HCT116 (cell line): Measurements from ENCODE around the gene GSDMA.

Source experiments
- CTCF ChIP-seq, 3 experiments: fragments of 200-600 bp in 1 of 3; sonication (generic) in 1 of 3; IDR thresholded peaks in 2 of 3; conservative IDR thresholded peaks in 1 of 3; 2 replicates each; pipeline ENCODE4 v1.5.1; 2012 to 2017; ENCODE audit warnings: low read depth in 2 of 3, low read length in 2 of 3, antibody characterized with exemption in 1 of 3, borderline replicate concordance in 1 of 3, control low read depth in 1 of 3, mild to moderate bottlenecking in 1 of 3, mixed read lengths in 1 of 3, mixed run types in 1 of 3, moderate library complexity in 1 of 3; ENCODE audit not compliant: insufficient read depth in 1 of 3
- FOSL1 ChIP-seq: IDR thresholded peaks from 2 replicates; pipeline ENCODE4 v1.6.1; 2012; ENCODE audit warnings: low read depth

GRCh38 chr17:39933912-39934311, 28.9 kb upstream of the GSDMA start:
- TF ChIP-seq FOSL1 (no peak), CTCF (IDR thresholded peaks at IDR 0.05 in 2 of 3, conservative IDR thresholded peaks at IDR 0.05 in 1 of 3; ENCODE audit: borderline replicate concordance in 1 of 3, insufficient read depth in 1 of 3, low read depth in 2 of 3, low read length in 2 of 3) (no peak)
